ENCODE results near the gene TGFBR3. TPM values are rescaled to one million over a fixed set of nuclear protein-coding genes. Genes with fewer than 3 reads are reported as not detected.
A peak's percentile ranks its signal among the peaks of the same experiment; 100 is the strongest.

The TGFBR3 gene
- total and polyA plus RNA-seq, 2 of the 13 experiments (the other 11 are each of a cell fraction or from before 2014, with no cell fraction given): 76.5 to 195 TPM

DNA sequence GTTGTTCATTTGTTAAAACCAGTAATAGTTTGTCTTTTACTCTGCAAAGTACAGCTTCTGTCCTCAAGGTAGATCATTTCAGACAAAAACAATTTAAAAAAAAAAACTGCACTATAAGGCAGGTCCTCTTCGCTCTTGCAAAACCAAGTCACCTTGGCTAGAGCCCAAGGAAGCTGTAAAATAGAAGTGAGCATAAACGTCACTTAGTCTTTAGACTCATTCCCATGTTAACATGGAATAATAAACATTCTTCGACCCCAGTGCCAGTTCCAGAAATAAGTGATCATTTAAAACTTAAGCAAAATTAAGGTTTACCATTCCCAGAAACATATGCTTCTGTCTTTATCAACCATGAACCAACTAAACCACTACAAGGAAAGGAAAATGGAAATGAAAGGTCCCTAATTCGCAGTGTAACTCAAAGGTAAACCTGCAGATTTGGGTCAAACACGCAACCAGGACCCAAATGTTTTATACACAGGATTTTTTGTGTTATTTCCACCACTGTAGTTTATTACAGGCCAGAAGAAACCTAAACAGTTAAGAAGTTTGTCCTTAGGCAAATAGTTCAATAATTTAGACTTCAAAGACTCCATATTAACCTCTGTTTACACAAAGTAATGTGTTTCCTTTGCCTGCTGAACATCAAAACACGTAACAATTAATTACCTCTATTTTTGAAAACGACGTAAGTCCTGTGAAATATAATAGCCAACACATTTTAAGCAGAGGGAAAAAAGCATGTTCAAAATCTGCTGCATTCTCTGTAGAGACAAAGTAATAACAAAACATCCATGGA, 54.6 kb downstream of the TGFBR3 start (continued):
- TF ChIP-seq MLXIP (CRISPR knock-in tag; IDR thresholded peaks at IDR 0.05; ENCODE audit: borderline replicate concordance) (no peak), NCOA2 (CRISPR knock-in tag; IDR thresholded peaks at IDR 0.05) (peak; percentile 53; the same call in 1 of the 2 replicates), LBX2 (CRISPR knock-in tag; IDR thresholded peaks at IDR 0.05; ENCODE audit: borderline replicate concordance) (no peak), SOX5 (CRISPR knock-in tag; IDR thresholded peaks at IDR 0.05; ENCODE audit: borderline replicate concordance) (peak; percentile 54; the same call in 1 of the 2 replicates), ZNF652 (CRISPR knock-in tag; IDR thresholded peaks at IDR 0.05; ENCODE audit: borderline replicate concordance, low read depth) (peak; percentile 82), ISL2 (CRISPR knock-in tag; IDR thresholded peaks at IDR 0.05) (peak; percentile 76), ZFY (CRISPR knock-in tag; IDR thresholded peaks at IDR 0.05) (no peak), PPARG (CRISPR knock-in tag; conservative IDR thresholded peaks at IDR 0.05) (0 out of 2 replicates have a peak, but pooled peaks have one; percentile 17), EP300 (IDR thresholded peaks at IDR 0.05; ENCODE audit: low read depth in 2 of 2, low read length in 2 of 2) (peak in 1 of 2 experiments; percentile 74; a peak in 1 of 4 replicates), EP300 (CRISPR knock-in tag; IDR thresholded peaks at IDR 0.05; ENCODE audit: borderline replicate concordance) (no peak), NR2F6 (IDR thresholded peaks at IDR 0.05) (no peak), NR2F6 (CRISPR knock-in tag; IDR thresholded peaks at IDR 0.05) (no peak), ZNF121 (CRISPR knock-in tag; IDR thresholded peaks at IDR 0.05) (no peak), NR1H2 (CRISPR knock-in tag; IDR thresholded peaks at IDR 0.05; ENCODE audit: borderline replicate concordance, low read depth) (no peak), ZNF766 (CRISPR knock-in tag; IDR thresholded peaks at IDR 0.05; ENCODE audit: borderline replicate concordance) (no peak), ZNF503 (CRISPR knock-in tag; IDR thresholded peaks at IDR 0.05) (0 out of 2 replicates have a peak, but pooled peaks have one; percentile 35), HOXA3 (CRISPR knock-in tag; IDR thresholded peaks at IDR 0.05) (no peak), JUN (CRISPR knock-in tag; IDR thresholded peaks at IDR 0.05) (no peak), CREM (IDR thresholded peaks at IDR 0.05) (peak; percentile 63), CREM (CRISPR knock-in tag; IDR thresholded peaks at IDR 0.05) (no peak)
- TF ChIP-seq, protein P1, sequence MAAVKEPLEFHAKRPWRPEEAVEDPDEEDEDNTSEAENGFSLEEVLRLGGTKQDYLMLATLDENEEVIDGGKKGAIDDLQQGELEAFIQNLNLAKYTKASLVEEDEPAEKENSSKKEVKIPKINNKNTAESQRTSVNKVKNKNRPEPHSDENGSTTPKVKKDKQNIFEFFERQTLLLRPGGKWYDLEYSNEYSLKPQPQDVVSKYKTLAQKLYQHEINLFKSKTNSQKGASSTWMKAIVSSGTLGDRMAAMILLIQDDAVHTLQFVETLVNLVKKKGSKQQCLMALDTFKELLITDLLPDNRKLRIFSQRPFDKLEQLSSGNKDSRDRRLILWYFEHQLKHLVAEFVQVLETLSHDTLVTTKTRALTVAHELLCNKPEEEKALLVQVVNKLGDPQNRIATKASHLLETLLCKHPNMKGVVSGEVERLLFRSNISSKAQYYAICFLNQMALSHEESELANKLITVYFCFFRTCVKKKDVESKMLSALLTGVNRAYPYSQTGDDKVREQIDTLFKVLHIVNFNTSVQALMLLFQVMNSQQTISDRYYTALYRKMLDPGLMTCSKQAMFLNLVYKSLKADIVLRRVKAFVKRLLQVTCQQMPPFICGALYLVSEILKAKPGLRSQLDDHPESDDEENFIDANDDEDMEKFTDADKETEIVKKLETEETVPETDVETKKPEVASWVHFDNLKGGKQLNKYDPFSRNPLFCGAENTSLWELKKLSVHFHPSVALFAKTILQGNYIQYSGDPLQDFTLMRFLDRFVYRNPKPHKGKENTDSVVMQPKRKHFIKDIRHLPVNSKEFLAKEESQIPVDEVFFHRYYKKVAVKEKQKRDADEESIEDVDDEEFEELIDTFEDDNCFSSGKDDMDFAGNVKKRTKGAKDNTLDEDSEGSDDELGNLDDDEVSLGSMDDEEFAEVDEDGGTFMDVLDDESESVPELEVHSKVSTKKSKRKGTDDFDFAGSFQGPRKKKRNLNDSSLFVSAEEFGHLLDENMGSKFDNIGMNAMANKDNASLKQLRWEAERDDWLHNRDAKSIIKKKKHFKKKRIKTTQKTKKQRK (IDR thresholded peaks at IDR 0.05; ENCODE audit: low read length): no peak
- TF ChIP-seq, protein P2, sequence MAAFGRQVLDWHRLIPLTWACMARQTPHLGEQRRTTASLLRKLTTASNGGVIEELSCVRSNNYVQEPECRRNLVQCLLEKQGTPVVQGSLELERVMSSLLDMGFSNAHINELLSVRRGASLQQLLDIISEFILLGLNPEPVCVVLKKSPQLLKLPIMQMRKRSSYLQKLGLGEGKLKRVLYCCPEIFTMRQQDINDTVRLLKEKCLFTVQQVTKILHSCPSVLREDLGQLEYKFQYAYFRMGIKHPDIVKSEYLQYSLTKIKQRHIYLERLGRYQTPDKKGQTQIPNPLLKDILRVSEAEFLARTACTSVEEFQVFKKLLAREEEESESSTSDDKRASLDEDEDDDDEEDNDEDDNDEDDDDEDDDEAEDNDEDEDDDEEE (CRISPR knock-in tag; IDR thresholded peaks at IDR 0.05): no peak
